Suprapubic skin (tissue), 4 donors: ENCODE data around the gene SDSL.

Experiments used
- POLR2A ChIP-seq, 2 donors: fragments of 450-650 bp; IDR thresholded peaks; one replicate each; pipeline ENCODE4 v1.6.1; 2017; ENCODE audit warnings: antibody characterized with exemption in 2 of 2, mild to moderate bottlenecking in 2 of 2, moderate library complexity in 2 of 2
- POLR2AphosphoS5 ChIP-seq, 3 donors: sonication (generic); formaldehyde crosslinking; IDR thresholded peaks; one replicate each; pipeline ENCODE4 v1.6.1; 2017; ENCODE audit warnings: antibody characterized with exemption in 3 of 3
- TF ChIP-seq, protein P1 (sequence below), 2 donors: fragments of 200-600 bp in 1 of 2; fragments of 450-650 bp in 1 of 2; sonication (generic) in 1 of 2; IDR thresholded peaks; one replicate each; pipeline ENCODE4 v1.5.1; 2016 to 2019; ENCODE audit warnings: antibody characterized with exemption in 2 of 2, mild to moderate bottlenecking in 1 of 2, moderate library complexity in 1 of 2

DNA sequence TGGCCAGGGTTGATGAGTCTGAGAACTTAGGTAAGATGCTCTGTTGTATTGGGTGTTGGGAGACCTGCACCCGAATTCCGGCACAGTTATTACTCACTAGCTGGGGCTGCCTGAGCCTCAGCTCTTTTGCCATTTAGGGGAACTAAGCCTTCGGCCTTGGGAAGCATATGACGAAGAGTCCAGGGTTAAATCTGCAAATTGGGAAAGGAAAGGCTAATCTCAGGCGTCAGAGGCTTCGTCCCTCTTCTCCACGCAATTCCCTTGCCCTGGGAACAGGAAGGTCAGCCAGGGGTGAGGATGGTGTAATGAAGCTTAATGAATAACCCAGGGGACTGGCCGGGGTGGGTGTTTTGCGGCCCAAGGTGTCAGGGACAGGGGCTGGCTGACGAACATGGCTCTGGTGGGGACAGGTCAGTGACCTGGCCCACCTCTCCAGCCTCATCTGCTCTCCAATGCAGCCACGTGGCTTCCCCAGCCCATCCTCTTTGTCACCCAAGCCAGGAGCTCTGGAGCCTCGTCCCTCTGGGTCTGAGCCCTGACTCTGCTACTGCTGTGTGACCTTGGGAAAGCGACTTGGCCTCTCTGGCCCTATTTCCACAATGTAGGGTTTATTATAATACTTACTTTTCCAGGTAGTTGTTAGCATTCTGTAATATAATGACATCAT is 3.8 kb upstream of the SDSL start:
- TF ChIP-seq POLR2A (IDR thresholded peaks at IDR 0.05) = no peak
- TF ChIP-seq, protein P1, sequence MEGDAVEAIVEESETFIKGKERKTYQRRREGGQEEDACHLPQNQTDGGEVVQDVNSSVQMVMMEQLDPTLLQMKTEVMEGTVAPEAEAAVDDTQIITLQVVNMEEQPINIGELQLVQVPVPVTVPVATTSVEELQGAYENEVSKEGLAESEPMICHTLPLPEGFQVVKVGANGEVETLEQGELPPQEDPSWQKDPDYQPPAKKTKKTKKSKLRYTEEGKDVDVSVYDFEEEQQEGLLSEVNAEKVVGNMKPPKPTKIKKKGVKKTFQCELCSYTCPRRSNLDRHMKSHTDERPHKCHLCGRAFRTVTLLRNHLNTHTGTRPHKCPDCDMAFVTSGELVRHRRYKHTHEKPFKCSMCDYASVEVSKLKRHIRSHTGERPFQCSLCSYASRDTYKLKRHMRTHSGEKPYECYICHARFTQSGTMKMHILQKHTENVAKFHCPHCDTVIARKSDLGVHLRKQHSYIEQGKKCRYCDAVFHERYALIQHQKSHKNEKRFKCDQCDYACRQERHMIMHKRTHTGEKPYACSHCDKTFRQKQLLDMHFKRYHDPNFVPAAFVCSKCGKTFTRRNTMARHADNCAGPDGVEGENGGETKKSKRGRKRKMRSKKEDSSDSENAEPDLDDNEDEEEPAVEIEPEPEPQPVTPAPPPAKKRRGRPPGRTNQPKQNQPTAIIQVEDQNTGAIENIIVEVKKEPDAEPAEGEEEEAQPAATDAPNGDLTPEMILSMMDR (IDR thresholded peaks at IDR 0.05) = no peak
- TF ChIP-seq POLR2AphosphoS5 (IDR thresholded peaks at IDR 0.05) = no peak
